ENCODE results near the gene SFT2D1.

SFT2D1 gene

DNA sequence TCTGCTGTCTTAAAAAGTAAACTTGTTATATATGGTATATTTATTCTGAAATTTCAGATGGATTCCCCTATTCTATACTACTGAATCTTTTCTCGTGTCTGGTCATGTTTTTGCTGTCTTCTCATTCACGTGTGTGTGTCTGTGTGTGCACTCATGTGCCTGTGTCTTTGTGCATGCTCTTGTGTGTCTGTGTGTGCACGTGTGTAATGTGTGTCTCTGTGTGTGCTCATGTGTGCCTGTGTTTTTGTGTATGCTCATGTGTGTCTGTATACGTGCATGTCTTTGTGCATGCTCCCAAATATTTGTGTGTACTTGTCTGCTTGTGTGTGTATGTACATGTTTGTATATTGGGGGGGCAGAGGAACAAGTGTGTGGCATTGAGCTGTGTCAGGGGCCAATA is 68.2 kb downstream of the SFT2D1 start:
- Histone ChIP-seq H3K27ac (ENCODE audit: low read length) (no peak overlapping the region), H3K9me2 (replicated peaks; ENCODE audit: insufficient read depth, low read length) (no peaks in the 10 kb centered on the region), H2AFZ (ENCODE audit: low read length) (no peak overlapping the region), H3K9ac (ENCODE audit: low read length) (no peak overlapping the region), H3K4me2 (ENCODE audit: low read depth, low read length) (no peak overlapping the region), H3K4me3 (ENCODE audit: low read length) (no peak overlapping the region), H4K20me1 (ENCODE audit: insufficient read depth, low read length) (no peaks in the 10 kb centered on the region), H3K79me2 (ENCODE audit: low read length) (no peaks in the 10 kb centered on the region), H3K36me3 (replicated peaks; ENCODE audit: insufficient read depth, low read length) (no peaks in the 10 kb centered on the region), H3F3A (ENCODE audit: insufficient read depth, low read length) (no peaks in the 10 kb centered on the region), H3K4me1 (ENCODE audit: low read length) (no peaks in the 10 kb centered on the region), H3K27me3 (replicated peaks; ENCODE audit: insufficient read depth, low read length) (no peaks in the 10 kb centered on the region), H3K9me3 (replicated peaks; ENCODE audit: insufficient read depth, low read length) (no peaks in the 10 kb centered on the region)
- no peak for TF ChIP-seq EZH2 (optimal IDR thresholded peaks at IDR 0.05; ENCODE audit: low read depth, low read length)
- TF ChIP-seq, protein P1, sequence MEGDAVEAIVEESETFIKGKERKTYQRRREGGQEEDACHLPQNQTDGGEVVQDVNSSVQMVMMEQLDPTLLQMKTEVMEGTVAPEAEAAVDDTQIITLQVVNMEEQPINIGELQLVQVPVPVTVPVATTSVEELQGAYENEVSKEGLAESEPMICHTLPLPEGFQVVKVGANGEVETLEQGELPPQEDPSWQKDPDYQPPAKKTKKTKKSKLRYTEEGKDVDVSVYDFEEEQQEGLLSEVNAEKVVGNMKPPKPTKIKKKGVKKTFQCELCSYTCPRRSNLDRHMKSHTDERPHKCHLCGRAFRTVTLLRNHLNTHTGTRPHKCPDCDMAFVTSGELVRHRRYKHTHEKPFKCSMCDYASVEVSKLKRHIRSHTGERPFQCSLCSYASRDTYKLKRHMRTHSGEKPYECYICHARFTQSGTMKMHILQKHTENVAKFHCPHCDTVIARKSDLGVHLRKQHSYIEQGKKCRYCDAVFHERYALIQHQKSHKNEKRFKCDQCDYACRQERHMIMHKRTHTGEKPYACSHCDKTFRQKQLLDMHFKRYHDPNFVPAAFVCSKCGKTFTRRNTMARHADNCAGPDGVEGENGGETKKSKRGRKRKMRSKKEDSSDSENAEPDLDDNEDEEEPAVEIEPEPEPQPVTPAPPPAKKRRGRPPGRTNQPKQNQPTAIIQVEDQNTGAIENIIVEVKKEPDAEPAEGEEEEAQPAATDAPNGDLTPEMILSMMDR (IDR thresholded peaks at IDR 0.05; ENCODE audit: low read length): no peak
- no peak for TF ChIP-seq EZH2phosphoT487 (IDR thresholded peaks at IDR 0.05; ENCODE audit: low read length)
- DNase-seq: no peak

DNA sequence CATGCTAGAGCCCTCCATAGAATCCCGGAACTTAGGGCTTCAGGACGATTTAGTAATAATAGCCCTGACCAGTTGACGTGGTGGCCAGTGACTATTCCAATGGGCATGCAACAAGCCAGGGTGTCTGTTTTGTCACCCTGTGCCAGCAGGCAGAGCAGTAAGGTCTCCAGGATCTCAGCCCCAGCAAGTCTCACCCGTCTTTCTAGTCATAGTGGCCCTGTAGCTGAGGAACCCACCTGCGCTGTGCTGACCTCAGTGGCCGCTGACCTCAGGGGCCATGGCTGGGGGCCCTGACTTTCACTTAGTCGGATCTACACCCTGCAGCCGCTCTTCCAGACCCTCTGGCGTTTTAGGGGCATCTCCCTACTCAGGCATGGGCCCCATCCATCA is 71.0 kb downstream of the SFT2D1 start:
- H3K79me2 ChIP-seq (ENCODE audit: low read length): no peaks in the 10 kb centered on the region
- H3K4me2 ChIP-seq (ENCODE audit: low read depth, low read length): no peak overlapping the region
- no peaks in the 10 kb centered on the region for H4K20me1 ChIP-seq (ENCODE audit: insufficient read depth, low read length)
- H3K4me3 ChIP-seq (ENCODE audit: low read length): no peak overlapping the region
- no peaks in the 10 kb centered on the region for H3F3A ChIP-seq (ENCODE audit: insufficient read depth, low read length)
- no peaks in the 10 kb centered on the region for H3K9me2 ChIP-seq (replicated peaks; ENCODE audit: insufficient read depth, low read length)
- H3K9ac ChIP-seq (ENCODE audit: low read length): no peak overlapping the region
- H2AFZ ChIP-seq (ENCODE audit: low read length): no peak overlapping the region
- no peaks in the 10 kb centered on the region for H3K27me3 ChIP-seq (replicated peaks; ENCODE audit: insufficient read depth, low read length)
- TF ChIP-seq EZH2phosphoT487 (IDR thresholded peaks at IDR 0.05; ENCODE audit: low read length) (no peak), EZH2 (optimal IDR thresholded peaks at IDR 0.05; ENCODE audit: low read depth, low read length) (no peak)
- TF ChIP-seq, protein P1 (IDR thresholded peaks at IDR 0.05; ENCODE audit: low read length): no peak
- no peaks in the 10 kb centered on the region for H3K4me1 ChIP-seq (ENCODE audit: low read length)
- no peaks in the 10 kb centered on the region for H3K9me3 ChIP-seq (replicated peaks; ENCODE audit: insufficient read depth, low read length)
- no peaks in the 10 kb centered on the region for H3K36me3 ChIP-seq (replicated peaks; ENCODE audit: insufficient read depth, low read length)
- no peak for DNase-seq
- no peak overlapping the region for H3K27ac ChIP-seq (ENCODE audit: low read length)

DNA sequence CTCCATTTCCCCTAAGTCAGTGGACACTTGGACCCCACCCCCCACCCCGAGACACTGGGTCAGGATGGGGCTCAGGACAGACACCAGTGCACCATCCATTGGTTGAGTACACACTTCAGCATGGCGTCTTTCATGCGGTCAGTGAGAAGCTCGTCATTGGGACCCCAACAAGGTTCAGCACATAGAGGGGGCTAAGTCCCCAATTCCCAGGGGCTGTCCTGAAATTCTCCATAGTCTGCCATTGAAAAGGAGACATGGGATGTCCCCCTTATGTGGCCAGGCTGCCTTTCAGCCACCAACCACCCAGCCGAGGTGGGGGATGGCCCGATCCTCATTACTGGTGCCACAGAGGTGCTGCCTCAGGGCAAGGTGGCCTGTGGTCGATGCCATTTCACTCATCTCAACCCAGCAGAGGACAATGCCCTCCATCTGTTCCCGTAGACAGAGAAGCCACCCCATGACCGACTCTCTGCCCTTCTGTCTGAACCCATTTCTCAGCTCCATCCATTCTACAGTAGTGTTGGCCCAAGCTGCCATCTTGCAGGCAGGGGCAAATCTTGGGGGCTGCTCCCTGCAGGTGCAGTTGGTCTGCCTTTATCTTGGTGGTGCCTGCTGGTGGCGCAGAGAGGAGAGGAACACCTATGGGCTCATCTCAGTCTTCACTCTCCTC is 71.5 kb downstream of the SFT2D1 start:
- TF ChIP-seq, protein P1 (IDR thresholded peaks at IDR 0.05; ENCODE audit: low read length): no peak
- TF ChIP-seq EZH2phosphoT487 (IDR thresholded peaks at IDR 0.05; ENCODE audit: low read length) (no peak), EZH2 (optimal IDR thresholded peaks at IDR 0.05; ENCODE audit: low read depth, low read length) (no peak)
- Histone ChIP-seq H2AFZ (ENCODE audit: low read length) (no peak overlapping the region), H4K20me1 (ENCODE audit: insufficient read depth, low read length) (no peaks in the 10 kb centered on the region), H3K4me1 (ENCODE audit: low read length) (no peaks in the 10 kb centered on the region), H3K27ac (ENCODE audit: low read length) (no peak overlapping the region), H3K9me2 (replicated peaks; ENCODE audit: insufficient read depth, low read length) (no peaks in the 10 kb centered on the region), H3K79me2 (ENCODE audit: low read length) (no peaks in the 10 kb centered on the region), H3F3A (ENCODE audit: insufficient read depth, low read length) (no peaks in the 10 kb centered on the region), H3K9ac (ENCODE audit: low read length) (no peak overlapping the region), H3K36me3 (replicated peaks; ENCODE audit: insufficient read depth, low read length) (no peaks in the 10 kb centered on the region), H3K4me3 (ENCODE audit: low read length) (no peak overlapping the region), H3K9me3 (replicated peaks; ENCODE audit: insufficient read depth, low read length) (no peaks in the 10 kb centered on the region), H3K4me2 (ENCODE audit: low read depth, low read length) (no peak overlapping the region), H3K27me3 (replicated peaks; ENCODE audit: insufficient read depth, low read length) (no peaks in the 10 kb centered on the region)
- no peak for DNase-seq
